Daoy (cell line): ENCODE results near the gene CTNND2. TPM values are rescaled to one million over a fixed set of nuclear protein-coding genes. Genes with fewer than 3 reads are reported as not detected.

ENCODE experiments used
- DNase-seq: peaks from one replicate; pipeline ENCODE4 v3.0.0-alpha.2; 2015; ENCODE audit warnings: low read depth
- total RNA-seq: library from RNA; depleted of rRNA; stranded (reverse); fragments of >200 nt; shearing (Covaris generic); gene quantifications from 2 replicates; pipeline ENCODE4 v1.2.3, GENCODE V29; 2014; rRNA removed

CTNND2 gene, protein sequence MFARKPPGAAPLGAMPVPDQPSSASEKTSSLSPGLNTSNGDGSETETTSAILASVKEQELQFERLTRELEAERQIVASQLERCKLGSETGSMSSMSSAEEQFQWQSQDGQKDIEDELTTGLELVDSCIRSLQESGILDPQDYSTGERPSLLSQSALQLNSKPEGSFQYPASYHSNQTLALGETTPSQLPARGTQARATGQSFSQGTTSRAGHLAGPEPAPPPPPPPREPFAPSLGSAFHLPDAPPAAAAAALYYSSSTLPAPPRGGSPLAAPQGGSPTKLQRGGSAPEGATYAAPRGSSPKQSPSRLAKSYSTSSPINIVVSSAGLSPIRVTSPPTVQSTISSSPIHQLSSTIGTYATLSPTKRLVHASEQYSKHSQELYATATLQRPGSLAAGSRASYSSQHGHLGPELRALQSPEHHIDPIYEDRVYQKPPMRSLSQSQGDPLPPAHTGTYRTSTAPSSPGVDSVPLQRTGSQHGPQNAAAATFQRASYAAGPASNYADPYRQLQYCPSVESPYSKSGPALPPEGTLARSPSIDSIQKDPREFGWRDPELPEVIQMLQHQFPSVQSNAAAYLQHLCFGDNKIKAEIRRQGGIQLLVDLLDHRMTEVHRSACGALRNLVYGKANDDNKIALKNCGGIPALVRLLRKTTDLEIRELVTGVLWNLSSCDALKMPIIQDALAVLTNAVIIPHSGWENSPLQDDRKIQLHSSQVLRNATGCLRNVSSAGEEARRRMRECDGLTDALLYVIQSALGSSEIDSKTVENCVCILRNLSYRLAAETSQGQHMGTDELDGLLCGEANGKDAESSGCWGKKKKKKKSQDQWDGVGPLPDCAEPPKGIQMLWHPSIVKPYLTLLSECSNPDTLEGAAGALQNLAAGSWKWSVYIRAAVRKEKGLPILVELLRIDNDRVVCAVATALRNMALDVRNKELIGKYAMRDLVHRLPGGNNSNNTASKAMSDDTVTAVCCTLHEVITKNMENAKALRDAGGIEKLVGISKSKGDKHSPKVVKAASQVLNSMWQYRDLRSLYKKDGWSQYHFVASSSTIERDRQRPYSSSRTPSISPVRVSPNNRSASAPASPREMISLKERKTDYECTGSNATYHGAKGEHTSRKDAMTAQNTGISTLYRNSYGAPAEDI (N-terminal part only)
- 4.5 and 4.9 TPM in 2 replicates for total RNA-seq

DNA sequence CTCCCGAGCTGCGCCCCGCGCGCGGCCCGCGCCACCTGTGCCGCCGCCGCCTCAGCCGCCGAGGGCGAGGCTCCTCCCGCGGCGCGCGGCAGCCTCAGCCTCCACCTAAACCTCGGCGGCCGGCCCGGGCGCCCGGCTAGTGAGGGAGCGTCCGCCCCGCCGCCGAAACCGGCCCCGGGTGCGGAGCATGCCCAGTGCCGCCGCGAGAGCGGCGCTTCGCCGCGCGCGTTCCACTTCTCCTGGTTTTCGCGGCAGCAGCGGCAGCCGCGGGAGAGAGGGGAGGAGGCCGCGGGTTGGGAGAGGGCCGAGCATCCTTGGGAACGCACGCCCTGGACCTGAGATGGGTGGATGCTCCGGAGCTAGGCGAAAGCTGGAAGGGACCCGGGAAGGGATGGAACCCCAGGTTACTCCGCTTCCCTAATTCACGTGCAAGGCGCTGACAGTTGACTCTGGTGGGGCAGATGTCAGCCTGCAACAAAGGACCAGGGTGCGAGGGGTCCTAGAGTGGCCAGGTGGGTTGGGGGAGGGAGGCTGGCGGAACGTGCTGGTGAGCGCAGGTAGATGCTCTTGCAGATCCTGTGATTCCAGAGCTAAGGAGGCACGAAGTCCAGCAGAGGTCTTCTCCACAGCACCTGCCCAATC, at the start of gene CTNND2:
TSS of gene CTNND2 (minus strand) at position 182 of the 642 bp plus-strand sequence. CDS start 593 bp downstream, outside the sequence.
- DNase-seq, result peak; percentile 90

DNA sequence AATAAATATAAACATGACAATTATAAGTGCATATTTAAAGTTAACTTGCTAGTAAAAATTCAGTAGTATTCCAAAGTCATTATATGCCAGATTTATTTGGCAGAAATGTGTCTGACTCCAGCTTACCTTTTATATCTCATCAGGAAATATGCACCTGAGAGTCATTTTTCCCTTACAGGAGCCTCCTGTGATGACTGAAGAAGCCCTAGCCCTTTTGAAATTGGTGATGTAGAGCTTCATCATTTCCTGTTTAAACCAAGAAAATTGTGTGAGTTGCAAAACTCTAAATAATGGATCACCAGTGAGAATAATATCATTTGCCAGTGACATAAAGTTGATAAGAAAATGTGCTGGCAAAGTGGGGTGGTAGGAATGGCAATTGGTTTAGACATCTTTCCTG, 42.1 kb upstream of the CTNND2 start:
- DNase-seq, result no peak

DNA sequence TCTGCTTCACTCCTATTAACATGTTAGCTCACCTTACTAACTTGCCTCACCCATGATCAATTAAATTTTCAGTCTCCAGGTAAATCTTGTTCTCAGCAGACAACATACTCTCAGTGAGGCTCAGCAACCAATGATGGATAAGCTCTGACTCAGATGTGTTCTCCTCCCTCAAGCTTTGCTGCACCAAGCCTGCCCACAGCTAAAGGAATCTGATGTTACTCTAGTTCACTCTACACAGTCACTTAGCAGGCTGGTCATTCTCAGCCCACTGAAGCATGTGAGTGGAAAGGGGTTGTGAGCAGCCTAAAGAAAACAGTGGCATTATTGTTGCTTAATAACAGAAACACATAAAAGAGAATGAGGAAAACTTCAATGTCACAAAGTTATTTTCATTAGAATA, 37.3 kb upstream of the CTNND2 start:
- no peak for DNase-seq

DNA sequence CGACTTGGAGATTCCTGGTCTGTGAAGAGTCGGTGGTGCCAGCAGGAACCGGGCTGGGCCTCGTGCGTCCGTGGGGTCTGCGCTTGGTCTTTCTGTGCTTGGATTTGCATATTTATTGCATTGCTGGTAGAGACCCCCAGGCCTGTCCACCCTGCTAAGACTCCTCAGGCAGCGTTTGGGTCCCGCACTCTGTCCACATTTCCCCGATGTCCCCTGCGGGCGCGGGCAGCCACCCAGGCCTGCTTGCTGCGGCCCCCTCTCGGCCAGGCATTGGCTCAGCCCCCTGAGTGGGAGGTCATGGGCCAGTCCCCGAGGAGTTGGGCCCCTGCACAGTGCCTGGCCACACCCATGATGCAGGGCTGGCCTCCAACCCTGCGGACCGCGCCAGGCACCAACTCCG, 27.4 kb upstream of the CTNND2 start:
- peak; percentile 13 for DNase-seq

DNA sequence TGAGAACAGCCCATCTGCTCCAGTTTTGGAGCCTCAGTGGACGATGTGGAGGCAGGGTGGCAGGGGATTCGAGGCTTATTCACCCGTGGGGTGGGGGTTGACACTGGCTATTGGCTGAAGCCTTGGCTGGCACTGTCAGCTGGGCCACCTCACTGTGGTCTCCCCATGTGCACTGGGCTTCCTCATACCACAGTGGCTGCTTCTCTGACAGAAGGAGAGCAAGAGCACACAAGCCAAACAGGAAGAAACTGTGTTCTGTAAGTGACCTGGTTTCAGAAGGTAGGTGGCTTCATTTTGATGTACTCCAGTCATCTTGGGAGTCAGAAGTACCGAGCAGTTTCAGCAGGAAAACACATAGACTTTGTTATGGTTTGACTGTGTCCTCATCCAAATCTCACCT, 24.7 kb upstream of the CTNND2 start:
- DNase-seq, result no peak

DNA sequence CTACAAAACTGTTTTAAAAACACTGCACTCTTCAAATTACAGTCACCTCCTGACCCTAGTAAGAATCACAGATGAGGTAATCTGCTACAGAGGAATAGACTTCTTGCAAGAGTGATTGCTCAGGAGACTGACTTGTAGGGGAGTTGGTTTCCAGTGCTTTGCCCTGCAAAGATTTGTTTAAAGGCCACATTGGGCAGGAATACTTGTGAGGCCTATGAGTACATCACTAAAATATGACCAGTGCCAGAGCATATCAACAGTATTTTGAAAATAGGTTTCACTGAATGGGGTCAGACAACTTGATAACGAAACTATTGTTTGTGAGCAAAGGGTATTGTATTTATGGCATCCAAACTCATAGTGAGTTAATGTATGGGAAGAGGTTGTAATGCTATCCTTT, 21.5 kb upstream of the CTNND2 start:
- no peak for DNase-seq

DNA sequence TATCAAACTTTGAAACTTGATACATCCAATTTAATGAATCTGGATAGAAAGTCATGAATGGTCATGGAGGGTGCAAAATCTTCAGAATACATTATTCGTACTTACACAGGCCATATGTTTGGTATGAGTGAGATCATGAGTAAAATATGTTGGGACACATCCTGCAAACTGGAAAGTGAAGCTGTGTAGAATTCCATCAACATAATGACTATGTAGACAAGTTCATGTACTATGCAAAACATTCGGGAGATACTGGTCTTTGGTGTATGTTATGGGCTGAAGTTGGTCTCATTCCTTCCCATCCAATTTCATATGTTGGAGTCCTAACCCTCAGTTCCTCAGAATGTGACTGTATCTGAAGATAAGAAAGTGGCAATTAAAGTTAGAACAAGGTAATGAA, 18.1 kb upstream of the CTNND2 start:
- DNase-seq, result no peak

DNA sequence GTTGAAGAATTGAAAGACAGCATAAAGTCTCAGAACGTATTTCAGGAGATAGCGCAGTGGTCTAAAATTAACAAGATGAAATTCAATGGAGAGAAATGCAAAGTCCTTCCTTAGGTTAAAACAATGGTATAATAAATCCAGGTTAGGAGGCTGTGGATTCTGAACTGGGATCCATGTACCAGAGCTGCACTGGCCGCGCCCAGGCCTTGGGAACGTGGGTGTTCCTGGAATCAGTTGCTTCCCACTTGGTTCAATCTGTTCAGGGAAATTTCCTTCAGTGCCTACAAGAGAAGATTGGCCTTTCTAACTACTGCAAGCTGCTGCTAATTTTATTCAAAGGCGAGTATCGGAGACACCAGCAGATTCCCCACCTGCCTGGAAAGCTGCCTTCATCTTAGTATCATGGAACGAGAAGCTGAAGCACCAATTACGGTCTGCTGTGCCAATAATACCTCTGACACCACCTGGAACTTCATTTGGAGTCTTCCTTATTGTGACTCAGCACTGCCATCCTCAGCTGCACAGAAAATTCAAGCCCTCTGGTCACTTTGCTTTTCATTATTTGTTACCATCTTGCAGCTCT, 14.3 kb upstream of the CTNND2 start:
- DNase-seq, result no peak

DNA sequence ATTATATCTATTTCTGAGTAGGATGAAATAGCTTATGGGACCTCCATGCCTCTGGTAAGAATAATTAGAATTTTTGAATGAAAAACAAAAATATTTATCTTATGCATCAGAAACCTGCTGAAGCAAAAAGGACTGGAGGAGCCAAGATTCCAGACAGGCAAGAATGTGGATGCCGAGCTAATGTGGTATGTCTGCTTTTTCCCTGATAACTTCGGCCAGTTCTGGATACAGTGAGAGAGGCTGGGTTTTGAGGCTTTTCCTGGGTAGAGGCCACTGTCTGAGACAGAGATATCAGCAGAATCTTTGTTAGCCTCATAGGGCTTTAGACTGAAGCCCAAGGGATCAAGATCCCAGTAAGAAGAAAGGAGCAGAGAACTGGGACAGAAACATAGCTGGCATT, 5.2 kb upstream of the CTNND2 start:
- no peak for DNase-seq

DNA sequence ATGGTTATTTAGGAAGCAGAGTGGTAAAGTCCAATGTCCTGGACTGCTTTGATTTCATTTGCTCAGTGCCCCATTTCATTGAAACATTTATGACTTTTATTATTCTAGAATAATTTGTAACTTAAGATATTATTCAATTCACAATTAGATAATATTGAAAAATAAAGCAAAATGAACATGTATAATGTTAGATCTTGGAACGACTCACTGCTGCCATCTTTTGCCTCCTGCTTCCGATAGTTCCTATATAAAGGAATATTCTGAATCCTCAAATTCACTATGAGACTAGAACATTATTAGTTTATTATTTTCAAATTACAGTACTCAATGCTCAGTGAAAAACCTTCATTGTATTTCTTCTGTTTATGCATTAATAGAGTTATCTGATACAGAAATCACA, 2.3 kb upstream of the CTNND2 start:
- DNase-seq, result no peak

DNA sequence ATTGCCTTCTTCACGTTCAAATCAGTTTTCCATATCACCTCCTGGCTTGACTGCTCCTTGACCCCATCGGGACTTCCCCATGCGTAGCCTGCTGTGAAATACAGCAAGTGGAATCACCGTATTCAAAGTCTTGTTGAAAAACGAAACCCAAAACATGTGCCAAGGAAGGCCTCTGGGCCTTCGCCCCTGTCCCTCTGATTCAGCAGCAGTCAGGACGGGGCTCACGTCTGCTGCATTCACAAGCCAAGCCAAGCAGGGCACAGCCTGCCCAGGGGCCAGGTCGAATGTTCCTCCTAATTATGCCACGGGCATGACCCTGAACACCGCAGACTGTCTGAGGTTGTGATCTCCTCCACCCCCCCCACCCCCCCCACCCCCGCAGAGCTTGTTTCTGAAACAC, 960 bp upstream of the CTNND2 start:
- peak; percentile 47 for DNase-seq

DNA sequence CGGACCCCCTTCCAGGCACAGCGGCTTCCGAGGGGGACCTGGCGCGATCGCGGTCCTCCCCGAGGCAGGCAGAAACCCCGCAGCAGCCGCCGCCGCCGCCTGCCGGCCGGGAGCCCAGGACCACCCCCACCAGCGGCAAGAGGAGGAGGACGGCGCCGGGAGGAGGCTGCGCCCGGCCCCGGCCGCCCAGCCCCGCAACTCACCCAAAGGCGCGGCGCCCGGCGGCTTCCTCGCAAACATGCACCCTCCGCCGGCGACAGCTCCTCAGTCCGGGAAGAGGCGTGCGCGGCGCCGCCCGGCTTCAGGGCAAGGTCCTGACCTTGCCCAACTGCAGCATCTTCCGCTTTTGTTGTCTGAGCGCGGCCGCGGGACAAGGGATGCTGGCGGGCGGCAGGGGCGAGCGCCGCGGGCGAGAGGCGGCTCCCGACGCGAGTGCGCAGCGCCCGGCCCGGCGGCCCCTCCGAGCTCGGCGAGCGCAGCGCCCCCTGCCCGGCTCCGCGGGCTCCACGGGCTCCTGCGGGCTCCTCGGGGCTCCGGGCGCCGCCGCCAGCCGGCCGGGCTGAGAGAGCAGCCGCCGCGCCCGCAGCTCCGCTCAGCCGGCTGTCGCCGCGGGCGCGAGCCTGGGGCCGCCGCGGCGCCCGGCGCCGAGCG, 507 bp downstream of the CTNND2 start:
- peak; percentile 56 for DNase-seq

DNA sequence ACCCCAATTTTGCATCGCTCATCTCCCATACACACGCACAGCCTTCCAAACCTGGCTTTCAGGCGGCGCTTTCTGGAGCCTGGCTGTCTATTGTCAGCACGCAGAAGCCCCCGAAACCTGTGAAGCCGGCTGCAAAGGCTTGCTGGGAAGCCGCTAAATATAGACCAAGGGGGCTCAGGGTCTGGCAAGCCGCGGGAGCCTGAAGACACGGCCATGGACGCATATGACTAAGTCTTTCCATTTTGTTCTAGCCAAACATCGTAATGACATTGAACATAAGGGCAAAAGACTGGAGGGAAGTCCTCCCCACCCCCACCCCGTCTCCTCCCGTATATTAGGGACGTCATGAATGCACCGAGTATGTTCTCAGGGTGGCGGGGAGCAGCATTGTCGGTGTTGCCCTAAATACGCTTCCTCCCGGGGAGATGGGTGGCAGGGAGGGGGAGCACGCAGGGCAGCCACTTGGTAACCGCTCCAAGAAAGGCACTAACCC, 1.1 kb downstream of the CTNND2 start:
- DNase-seq, result peak; percentile 44

DNA sequence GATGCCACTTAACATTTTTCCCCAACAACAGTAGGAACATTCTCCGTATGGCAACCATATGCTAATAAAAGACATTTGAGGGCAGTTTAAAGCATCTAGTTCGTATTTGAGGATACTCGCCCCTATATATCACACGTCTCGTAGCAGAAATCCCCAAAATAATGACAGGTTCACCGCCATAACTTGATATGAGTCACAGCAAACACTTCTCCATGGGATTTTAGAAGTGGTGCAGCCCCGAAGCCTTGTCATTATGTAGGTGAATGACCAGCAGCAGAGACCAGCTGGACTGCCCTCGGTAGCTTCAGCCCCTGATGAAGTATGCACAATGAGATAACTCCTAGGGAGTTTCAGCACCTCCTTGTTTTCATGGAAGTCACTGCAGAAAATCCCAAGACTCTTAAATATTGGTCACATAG, 2.0 kb downstream of the CTNND2 start:
- DNase-seq, result peak; percentile 42

DNA sequence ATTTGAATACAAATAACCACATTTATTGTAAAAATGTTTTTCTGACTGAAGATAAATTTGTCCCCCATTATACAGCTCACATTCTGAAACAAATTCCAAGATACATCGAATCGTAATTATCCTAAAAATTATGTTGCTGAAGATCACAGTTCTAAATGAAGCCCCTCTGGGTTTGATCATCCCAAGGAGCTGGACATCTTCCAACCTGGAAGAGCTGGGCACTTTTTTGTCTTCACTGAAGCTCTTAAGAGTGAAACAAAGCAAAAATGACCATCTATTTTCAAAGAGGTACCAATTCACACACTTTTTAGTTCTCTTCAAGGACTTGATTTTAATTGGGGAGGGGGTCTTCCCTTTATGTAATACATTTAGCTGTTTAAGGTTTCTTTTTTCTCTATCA, 5.5 kb downstream of the CTNND2 start:
- DNase-seq, result no peak

DNA sequence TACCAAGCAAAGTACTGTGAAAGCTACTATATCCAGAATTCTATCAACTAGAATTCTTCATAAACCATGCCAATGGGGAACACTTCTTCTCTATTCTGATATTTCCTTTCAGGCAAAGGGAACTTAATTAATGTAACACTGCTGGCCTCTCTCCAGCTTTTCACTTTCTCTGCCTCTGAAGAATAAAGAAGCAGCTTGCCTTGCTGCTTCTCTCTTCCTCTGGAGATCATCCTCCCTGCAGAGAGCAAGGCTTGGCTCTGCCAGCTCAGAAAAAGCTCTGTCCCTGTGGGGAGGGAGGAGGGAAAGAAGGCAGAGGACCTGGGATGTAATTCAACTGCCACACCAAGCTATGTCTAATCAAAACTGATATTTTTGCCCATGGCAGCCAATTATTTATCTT, 6.5 kb downstream of the CTNND2 start:
- DNase-seq, result no peak

DNA sequence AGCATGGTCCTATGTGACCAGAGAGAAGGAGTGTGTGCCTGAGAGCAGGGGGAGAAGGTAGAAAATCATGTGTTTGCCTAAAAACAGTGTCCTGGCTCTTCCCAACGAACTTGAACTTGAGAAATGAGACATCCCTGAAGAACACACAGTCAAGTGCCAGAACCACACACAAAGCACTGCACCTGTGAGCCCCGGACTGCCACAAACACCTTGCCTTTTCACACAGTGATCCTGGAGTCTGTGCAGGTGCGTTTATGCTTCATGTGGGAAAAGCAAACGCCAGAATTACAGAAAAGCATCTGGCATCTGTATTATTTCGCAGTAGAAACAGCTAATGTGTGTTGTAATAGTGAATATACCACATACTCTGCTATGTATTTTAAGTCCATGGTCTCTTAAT, 9.3 kb downstream of the CTNND2 start:
- DNase-seq, result no peak

DNA sequence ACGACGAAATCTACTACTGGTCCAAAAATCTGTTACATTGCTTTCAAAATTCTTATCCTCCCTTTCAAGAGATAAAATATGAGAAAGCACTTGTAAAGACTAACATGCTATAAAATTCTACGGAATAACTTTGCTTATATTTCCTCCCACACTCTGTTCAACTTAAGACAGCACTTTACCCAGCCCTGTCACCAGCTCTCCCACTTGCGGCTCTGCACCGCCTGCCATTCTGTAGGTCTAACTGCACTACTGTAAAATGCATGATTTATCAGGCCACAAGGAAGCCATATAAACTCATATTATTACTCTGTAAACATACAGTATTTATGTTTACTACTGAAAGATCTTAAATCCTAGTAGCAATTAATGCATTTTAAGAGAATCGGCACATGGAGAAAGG, 11.4 kb downstream of the CTNND2 start:
- no peak for DNase-seq

DNA sequence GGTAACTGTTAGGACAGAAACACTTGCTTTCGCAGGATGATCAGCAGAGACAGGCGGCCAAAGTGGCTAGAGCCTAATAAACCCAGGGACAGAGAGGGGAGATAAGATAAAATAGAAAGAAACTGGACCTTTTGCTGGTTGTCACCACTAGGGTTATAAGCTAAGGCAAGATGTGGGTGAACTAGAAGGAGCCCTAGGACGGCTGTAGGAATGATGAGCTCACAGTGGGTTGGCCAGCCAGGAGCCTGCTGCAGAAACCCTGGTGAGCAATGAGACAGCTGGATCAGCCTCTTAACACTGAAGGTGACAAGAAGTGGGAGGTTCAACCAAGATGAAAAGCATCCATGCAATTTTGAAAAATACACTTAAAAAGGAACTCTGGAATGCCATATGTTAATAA, 13.5 kb downstream of the CTNND2 start:
- DNase-seq, result peak; percentile 29

DNA sequence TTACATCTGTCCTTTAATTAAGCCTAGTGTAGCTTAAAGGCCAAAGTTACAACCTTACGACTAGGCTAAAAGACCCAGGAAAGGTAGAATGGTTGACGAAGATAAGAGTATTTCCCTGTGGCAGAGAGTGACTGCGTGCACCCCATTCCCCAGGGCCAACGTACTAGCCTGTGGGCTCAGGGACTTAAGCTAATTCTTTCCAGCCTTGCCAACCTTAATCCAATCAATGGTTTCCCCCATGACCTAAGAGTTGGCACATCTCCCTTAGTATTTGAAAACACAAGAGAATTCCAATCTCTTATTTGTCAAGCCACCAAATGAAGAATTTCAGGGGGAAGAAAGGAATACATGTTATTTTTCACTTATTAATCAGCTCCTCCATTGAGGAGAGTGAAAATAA, 16.0 kb downstream of the CTNND2 start:
- DNase-seq, result no peak

DNA sequence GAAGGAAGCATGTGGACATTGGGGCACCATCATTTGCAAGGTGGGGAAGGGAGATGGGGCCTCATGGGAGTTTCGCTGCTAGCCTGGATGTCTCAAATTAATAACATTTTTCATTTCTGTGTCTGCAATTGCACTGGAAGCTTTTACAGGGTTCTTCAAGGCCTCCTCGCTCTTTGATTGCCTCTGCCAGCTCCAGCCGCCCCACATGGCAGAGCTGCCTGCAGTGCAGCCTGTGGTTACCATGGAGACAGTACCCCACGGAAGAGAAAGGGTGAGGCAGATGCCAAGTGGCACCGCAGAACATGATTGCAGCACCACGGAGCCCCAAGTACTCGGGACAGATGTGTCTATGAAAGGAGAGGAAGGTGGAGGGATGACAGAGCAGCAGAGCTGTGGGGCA, 25.4 kb downstream of the CTNND2 start:
- peak; percentile 45 for DNase-seq
